ENCODE measurements around the gene ELF3. TPM values are rescaled to one million over a fixed set of nuclear protein-coding genes. Genes with fewer than 3 reads are reported as not detected.

Gene ELF3
- total and polyA plus RNA-seq, 2 of the 4 experiments (the other 2 are of a cell fraction), result under 0.01 to 0.38 TPM

DNA sequence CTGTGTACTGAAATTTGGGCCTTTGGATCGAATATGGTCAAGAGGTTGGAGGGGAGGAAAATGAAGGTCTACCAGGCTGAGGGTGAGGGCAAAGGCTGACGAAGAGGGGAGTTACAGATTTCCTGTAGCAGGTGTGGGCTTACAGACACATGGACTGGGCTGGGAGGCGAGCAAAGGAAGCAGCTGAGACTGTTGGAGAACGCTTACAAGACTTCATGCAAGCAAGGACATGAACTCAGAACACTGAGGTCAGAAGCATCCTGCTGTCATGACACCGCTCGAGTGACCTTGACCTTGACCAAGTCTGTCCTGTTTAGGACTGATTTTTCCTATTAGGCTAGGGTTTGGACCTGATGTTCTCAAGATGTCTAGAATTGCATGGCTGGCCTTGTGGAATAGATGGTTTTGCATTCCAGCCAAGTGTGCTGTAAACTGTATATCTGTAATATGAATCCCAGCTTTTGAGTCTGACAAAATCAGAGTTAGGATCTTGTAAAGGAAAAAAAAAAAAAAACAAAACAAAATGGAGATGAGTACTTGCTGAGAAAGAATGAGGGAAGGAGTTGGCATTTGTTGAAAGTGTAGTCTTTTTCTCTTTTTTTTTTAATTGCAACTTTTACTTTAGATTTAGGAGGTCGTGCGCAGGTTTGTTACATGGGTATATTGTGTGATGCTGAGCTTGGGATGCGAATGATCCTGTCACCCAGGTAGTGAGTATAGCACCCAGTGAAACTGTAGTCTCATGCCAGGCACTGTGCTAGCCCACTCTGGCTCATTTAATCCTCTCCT is 5.8 kb downstream of the ELF3 start:
- Histone ChIP-seq H4K8ac (ENCODE audit: low read depth in 2 of 2, low read length in 2 of 2) (no peak overlapping the region), H2AK9ac (replicated peaks; ENCODE audit: low read depth, low read length, poor library complexity) (no peak overlapping the region), H2BK120ac (ENCODE audit: low read depth, low read length) (no peak overlapping the region), H3K27me3 (ENCODE audit: control insufficient read depth, insufficient read depth, low read length) (peaks cover 9% of the 10 kb centered on the region), H3K27ac (ENCODE audit: insufficient read depth, low read length) (peak overlapping the region; percentile 5; the same call in 1 of the 2 replicates), H3K23ac (ENCODE audit: low read depth, low read length) (no peak overlapping the region), H3K4me1 (ENCODE audit: control insufficient read depth, insufficient read depth, low read length) (peaks cover 18% of the 10 kb centered on the region), H3K4ac (ENCODE audit: low read depth, low read length) (peak overlapping the region; percentile 22; the same call in 1 of the 2 replicates), H3K4me2 (ENCODE audit: low read depth, low read length) (peak overlapping the region; percentile 52; the same call in 1 of the 2 replicates), H3K9me1 (ENCODE audit: insufficient read depth, low read length) (no peaks in the 10 kb centered on the region; the same call in 1 of the 2 replicates), H3K4me3 (ENCODE audit: insufficient read depth, low read depth, low read length) (no peak overlapping the region), H3K9me3 (ENCODE audit: control insufficient read depth, insufficient read depth, low read length) (no peaks in the 10 kb centered on the region), H2BK5ac (ENCODE audit: low read depth, low read length, poor library complexity, severe bottlenecking) (no peak overlapping the region), H2BK15ac (ENCODE audit: low read depth, low read length) (no peak overlapping the region), H3K56ac (ENCODE audit: extremely low read depth, insufficient read depth, low read length) (no peak overlapping the region), H4K5ac (ENCODE audit: low read depth, low read length) (no peak overlapping the region; the same call in 1 of the 2 replicates), H3K36me3 (ENCODE audit: control insufficient read depth, insufficient read depth, low read length) (no peaks in the 10 kb centered on the region), H2BK20ac (ENCODE audit: low read depth, low read length) (0 out of 2 replicates have a peak overlapping the region, but pooled peaks have one; percentile 2), H4K91ac (ENCODE audit: insufficient read depth, low read depth, low read length) (no peak overlapping the region), H2AFZ (replicated peaks; ENCODE audit: low read length, poor library complexity) (no peak overlapping the region), H4K20me1 (ENCODE audit: insufficient read depth, low read length) (no peaks in the 10 kb centered on the region), H3K79me1 (ENCODE audit: low read depth in 1 of 2, low read length in 2 of 2) (no peaks in the 10 kb centered on the region), H3K14ac (replicated peaks; ENCODE audit: low read depth, low read length) (no peak overlapping the region), H3K9ac (ENCODE audit: low read depth, low read length) (no peak overlapping the region), H3K18ac (ENCODE audit: low read depth, low read length) (no peak overlapping the region; the same call in 1 of the 2 replicates), H2AK5ac (ENCODE audit: low read depth, low read length) (peak overlapping the region; percentile 73; the same call in 1 of the 2 replicates)
- intact Hi-C loops (cut with micrococcal nuclease), result no loop called here
- TF ChIP-seq CEBPB (IDR thresholded peaks at IDR 0.05; ENCODE audit: low read depth, low read length), result no peak
- TF ChIP-seq MAFK (IDR thresholded peaks at IDR 0.05; ENCODE audit: low read depth, low read length), result no peak
- 81% methylated on average over 5 of the region's 9 CpGs; no CpG with 5 or more reads in 1 of the 2 experiments for WGBS, 2 experiments (ENCODE audit: extremely low coverage in 2 of 2, insufficient read length in 1 of 2)
- in situ Hi-C loops (cut with MboI; ENCODE audit: low sequenced_read_pairs), result no loop called here
- no TSS peak for BruUV-seq (replicated peaks)
- DNase-seq (peak; percentile 78), ATAC-seq (ENCODE audit: low read depth) (peak; percentile 88)
- ChIA-PET CTCF (interaction anchor here (1.0 to 1.5 kb wide), 2 partner anchors 11 to 99 kb away, joined by 4 to 6 read pairs; no protein-coding TSS in a partner anchor), POLR2A (ENCODE audit: unreplicated experiment) (interaction anchor here (0.7 kb wide), 1 partner anchor 107 kb away, joined by 3 read pairs; no protein-coding TSS in a partner anchor)
- dilution Hi-C loops (cut with HindIII; ENCODE audit: low sequenced_read_pairs, unreplicated experiment), result no loop called here
